Measurements from ENCODE around the gene SPRR2F.

GRCh38 chr1:153072806-153073726 is 40.2 kb downstream of the SPRR2F start:
- TF ChIP-seq CTCF (IDR thresholded peaks at IDR 0.05; ENCODE audit: extremely low read depth in 1 of 2, insufficient read depth in 1 of 2, low read depth in 1 of 2, low read length in 2 of 2) (no peak), MYC (IDR thresholded peaks at IDR 0.05; ENCODE audit: low read depth, low read length) (no peak), POLR2AphosphoS5 (IDR thresholded peaks at IDR 0.05; ENCODE audit: insufficient read depth, low read depth, low read length) (no peak), POLR2A (IDR thresholded peaks at IDR 0.05; ENCODE audit: low read depth, low read length) (no peak), JUN (IDR thresholded peaks at IDR 0.05; ENCODE audit: borderline replicate concordance, insufficient read depth, insufficient read length, low read depth) (no peak)
